Neuronal stem cell (in vitro differentiated cells): ENCODE measurements around the gene VWC2L.

ENCODE experiments used
- DNase-seq: peaks from one replicate; pipeline ENCODE4 v3.0.0-alpha.2; 2013; ENCODE audit warnings: low spot score
- H2AFZ ChIP-seq: one replicate; pipeline ENCODE4 v1.6.1; 2013; ENCODE audit warnings: mild to moderate bottlenecking, low read length, inconsistent platforms
- H2AK5ac ChIP-seq: 2 replicates; pipeline ENCODE4 v1.6.1; 2013; ENCODE audit warnings: low read depth, mild to moderate bottlenecking, inconsistent platforms, low read length, moderate library complexity, mixed read lengths
- H2BK120ac ChIP-seq: 2 replicates; pipeline ENCODE4 v1.6.1; 2013; ENCODE audit warnings: low read depth, mild to moderate bottlenecking, inconsistent platforms, low read length, moderate library complexity, mixed read lengths
- H2BK12ac ChIP-seq: one replicate; pipeline ENCODE4 v1.6.1; 2013; ENCODE audit warnings: low read length, inconsistent platforms
- H2BK15ac ChIP-seq: 2 replicates; pipeline ENCODE4 v1.6.1; 2013; ENCODE audit warnings: mild to moderate bottlenecking, low read length, inconsistent platforms, mixed read lengths
- H2BK5ac ChIP-seq: one replicate; pipeline ENCODE4 v1.6.1; 2013; ENCODE audit warnings: inconsistent platforms, mild to moderate bottlenecking, low read length, moderate library complexity
- H3K14ac ChIP-seq: one replicate; pipeline ENCODE4 v1.6.1; 2013; ENCODE audit warnings: low read length, inconsistent platforms
- H3K18ac ChIP-seq: 2 replicates; pipeline ENCODE4 v1.6.1; 2013; ENCODE audit warnings: low read length, inconsistent platforms
- H3K23ac ChIP-seq: 2 replicates; pipeline ENCODE4 v1.6.1; 2013; ENCODE audit warnings: low read depth, mild to moderate bottlenecking, mixed read lengths, low read length, inconsistent platforms; ENCODE audit not compliant: poor library complexity
- H3K27ac ChIP-seq: replicated peaks from 3 replicates; pipeline ENCODE4 v1.5.1; 2013; ENCODE audit warnings: low read length, inconsistent platforms
- H3K27me3 ChIP-seq, 3 experiments: 2 replicates each; pipeline ENCODE4 v1.6.1; 2013; ENCODE audit warnings: low read length in 3 of 3, mild to moderate bottlenecking in 2 of 3, inconsistent platforms in 1 of 3, low read depth in 1 of 3, mixed read lengths in 1 of 3, moderate library complexity in 1 of 3; ENCODE audit not compliant: control insufficient read depth in 3 of 3, insufficient read depth in 3 of 3
- H3K36me3 ChIP-seq, 2 donors: replicated peaks in 1 of 2; 2 replicates each; pipeline ENCODE4 v1.6.1; 2013; ENCODE audit warnings: low read length in 2 of 2; ENCODE audit not compliant: control insufficient read depth in 2 of 2, insufficient read depth in 2 of 2
- H3K4ac ChIP-seq: 2 replicates; pipeline ENCODE4 v1.6.1; 2013; ENCODE audit warnings: inconsistent platforms, mild to moderate bottlenecking, low read length, moderate library complexity
- H3K4me1 ChIP-seq, 2 donors: 1 replicate in 1 of 2; 2 replicates in 1 of 2; pipeline ENCODE4 v1.6.1; 2013; ENCODE audit warnings: low read length in 2 of 2, low read depth in 1 of 2; ENCODE audit not compliant: control insufficient read depth in 2 of 2, insufficient read depth in 1 of 2
- H3K4me2 ChIP-seq: one replicate; pipeline ENCODE4 v1.6.1; 2013; ENCODE audit warnings: mild to moderate bottlenecking, low read length, inconsistent platforms; ENCODE audit not compliant: insufficient read depth, poor library complexity, severe bottlenecking
- H3K4me3 ChIP-seq, 2 donors: 2 replicates each; pipeline ENCODE4 v1.5.1; 2013; ENCODE audit warnings: low read length in 2 of 2, mild to moderate bottlenecking in 2 of 2, inconsistent platforms in 1 of 2, moderate library complexity in 1 of 2
- H3K79me1 ChIP-seq: one replicate; pipeline ENCODE4 v1.6.1; 2013; ENCODE audit warnings: low read depth, mild to moderate bottlenecking, inconsistent platforms, low read length, moderate library complexity
- H3K9ac ChIP-seq: one replicate; pipeline ENCODE4 v1.6.1; 2013; ENCODE audit warnings: mild to moderate bottlenecking, low read depth, low read length, inconsistent platforms; ENCODE audit not compliant: poor library complexity
- H3K9me3 ChIP-seq, 2 donors: replicated peaks in 1 of 2; 2 replicates each; pipeline versions ENCODE3 to v1.6.1; 2013; ENCODE audit warnings: low read length in 2 of 2, mild to moderate bottlenecking in 2 of 2, inconsistent platforms in 1 of 2, low read depth in 1 of 2, mixed read lengths in 1 of 2, moderate library complexity in 1 of 2; ENCODE audit not compliant: control insufficient read depth in 2 of 2, insufficient read depth in 1 of 2
- H4K8ac ChIP-seq: one replicate; pipeline ENCODE4 v1.6.1; 2013; ENCODE audit warnings: low read depth, mild to moderate bottlenecking, inconsistent platforms, low read length, moderate library complexity
- H4K91ac ChIP-seq: one replicate; pipeline ENCODE4 v1.6.1; 2013; ENCODE audit warnings: low read length, low read depth, mild to moderate bottlenecking, inconsistent platforms; ENCODE audit not compliant: poor library complexity
- WGBS, 2 donors: extraction: QIAGEN DNeasy Blood & Tissue Kit; methylation state at CpG; one replicate each; pipeline ENCODE4 v1.1.7; 2013; ENCODE audit warnings: missing lambda C conversion rate in 2 of 2, mixed read lengths in 1 of 2; ENCODE audit not compliant: insufficient read length in 2 of 2, insufficient replicate concordance in 1 of 2; ENCODE audit errors: extremely low coverage in 2 of 2; 5-methylcytosine and 5-hydroxymethylcytosine counted together

VWC2L gene

DNA sequence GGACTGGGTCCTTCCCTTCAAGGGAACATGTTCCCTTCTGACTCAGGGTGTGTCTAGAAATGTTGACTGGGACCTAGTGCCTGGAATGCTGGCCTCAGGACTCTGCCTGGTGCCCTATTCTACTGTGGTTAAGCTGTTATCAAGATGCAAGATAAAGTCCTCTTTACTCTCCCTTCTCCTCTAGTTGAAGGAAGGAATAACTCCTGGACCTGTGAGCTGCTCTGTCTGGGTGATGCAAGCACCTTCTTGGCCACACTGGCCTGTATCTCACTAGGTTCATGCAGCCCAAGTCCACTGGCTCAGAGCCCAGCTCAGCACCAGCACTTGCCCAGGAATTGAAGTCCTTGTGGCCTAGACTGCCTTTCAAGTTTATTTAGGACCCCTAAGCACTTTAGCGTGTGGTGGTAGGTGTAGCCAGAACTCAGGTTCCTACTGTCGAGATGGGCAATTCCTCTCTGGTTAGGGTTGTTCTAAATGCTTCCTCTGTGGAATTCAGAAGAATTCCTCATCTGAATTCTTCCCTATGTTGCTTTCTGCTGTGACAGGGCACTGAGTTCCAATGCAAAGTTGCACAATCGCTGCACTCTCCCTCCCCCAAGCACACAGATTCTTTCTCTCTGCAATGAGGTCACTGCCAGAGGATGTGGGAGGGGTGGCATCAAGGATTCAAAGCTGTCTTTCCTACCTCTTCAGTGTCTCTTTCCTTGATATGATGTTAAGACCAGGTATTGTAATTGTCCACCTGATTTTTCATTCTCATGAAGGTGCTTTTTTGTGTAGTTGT is 54.7 kb downstream of the VWC2L start:
- DNase-seq: no peak
- Histone ChIP-seq H3K27me3 (no peaks in the 10 kb centered on the region), H2BK120ac (no peak overlapping the region), H3K23ac (no peak overlapping the region), H3K36me3 (no peaks in the 10 kb centered on the region), H3K14ac (no peak overlapping the region), H3K18ac (no peak overlapping the region), H4K8ac (no peak overlapping the region), H3K4me2 (no peak overlapping the region), H3K4me3 (no peak overlapping the region), H3K27ac (no peak overlapping the region), H3K79me1 (no peaks in the 10 kb centered on the region), H4K91ac (no peak overlapping the region), H2BK15ac (no peak overlapping the region), H2BK12ac (no peak overlapping the region), H3K4ac (no peak overlapping the region), H2AK5ac (no peak overlapping the region), H2AFZ (peak overlapping the region; percentile 42), H3K9me3 (peaks cover 0 to 9% of the 10 kb centered on the region in 2 donors), H2BK5ac (no peak overlapping the region), H3K4me1 (peaks cover 0 to 2% of the 10 kb centered on the region in 2 donors), H3K9ac (no peak overlapping the region)
- WGBS, 2 donors: no CpG with 5 or more reads among the region's 3 CpGs

DNA sequence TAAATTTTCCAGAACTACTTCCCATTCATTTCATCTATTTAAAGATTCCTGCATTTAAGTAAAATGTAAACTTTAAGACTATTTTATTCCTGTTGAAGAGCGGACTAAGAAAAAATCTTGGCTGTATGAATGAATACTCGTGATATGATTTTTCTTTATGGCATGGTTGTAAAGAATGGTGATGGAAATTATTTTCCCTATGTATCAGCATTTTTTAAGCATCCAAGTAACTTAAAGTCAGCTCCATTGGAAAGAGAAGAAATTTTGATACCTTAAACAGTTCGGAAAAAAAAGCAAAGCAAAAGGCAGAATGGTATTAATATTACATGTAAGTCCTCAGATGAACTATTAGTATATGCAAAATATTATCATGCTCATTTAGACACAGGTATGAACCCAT is 58.9 kb downstream of the VWC2L start:
- Histone ChIP-seq H4K8ac (no peak overlapping the region), H3K14ac (no peak overlapping the region), H3K27ac (no peak overlapping the region), H3K4me2 (no peak overlapping the region), H3K9ac (no peak overlapping the region), H2BK15ac (no peak overlapping the region), H3K27me3 (no peaks in the 10 kb centered on the region), H2BK12ac (no peak overlapping the region), H3K36me3 (no peaks in the 10 kb centered on the region), H4K91ac (no peak overlapping the region), H3K9me3 (peaks cover 0 to 3% of the 10 kb centered on the region in 2 donors), H2AK5ac (no peak overlapping the region), H2BK5ac (no peak overlapping the region), H3K4me1 (peaks cover 0 to 2% of the 10 kb centered on the region in 2 donors), H3K4me3 (no peak overlapping the region), H3K18ac (no peak overlapping the region), H2BK120ac (no peak overlapping the region), H3K79me1 (no peaks in the 10 kb centered on the region), H2AFZ (no peak overlapping the region), H3K4ac (no peak overlapping the region), H3K23ac (no peak overlapping the region)
- DNase-seq: no peak
- WGBS, 2 donors: no CpG with 5 or more reads among the region's 3 CpGs

DNA sequence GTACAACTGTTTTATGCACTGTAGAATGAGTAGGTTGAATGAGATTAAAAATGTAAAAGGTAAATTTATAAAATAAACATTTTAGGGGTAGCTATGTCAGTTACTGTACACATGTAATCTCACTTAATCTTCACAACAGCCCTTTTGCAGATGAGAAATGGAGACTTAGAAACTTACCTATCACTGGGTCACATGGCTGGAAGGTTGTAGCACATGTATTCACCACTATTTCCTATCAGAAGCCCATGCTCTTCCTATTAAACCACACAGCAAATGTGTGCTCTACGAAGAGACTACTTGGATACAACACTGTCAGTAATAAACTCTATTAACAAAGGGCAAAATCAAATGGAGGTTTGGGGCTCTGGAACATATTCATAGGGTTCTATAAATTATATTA is 60.5 kb downstream of the VWC2L start:
- Histone ChIP-seq H3K4ac (no peak overlapping the region), H3K14ac (no peak overlapping the region), H3K23ac (no peak overlapping the region), H3K27me3 (no peaks in the 10 kb centered on the region), H2BK15ac (no peak overlapping the region), H3K18ac (no peak overlapping the region), H3K4me2 (no peak overlapping the region), H3K36me3 (no peaks in the 10 kb centered on the region), H4K8ac (no peak overlapping the region), H3K27ac (no peak overlapping the region), H3K9me3 (no peaks in the 10 kb centered on the region), H3K9ac (no peak overlapping the region), H2BK5ac (no peak overlapping the region), H2BK12ac (no peak overlapping the region), H2AK5ac (no peak overlapping the region), H3K4me1 (peaks cover 0 to 3% of the 10 kb centered on the region in 2 donors), H2AFZ (no peak overlapping the region), H3K4me3 (no peak overlapping the region), H3K79me1 (no peaks in the 10 kb centered on the region), H4K91ac (no peak overlapping the region), H2BK120ac (no peak overlapping the region)
- WGBS, 2 donors: no CpG with 5 or more reads among the region's 1 CpG
- DNase-seq: no peak

DNA sequence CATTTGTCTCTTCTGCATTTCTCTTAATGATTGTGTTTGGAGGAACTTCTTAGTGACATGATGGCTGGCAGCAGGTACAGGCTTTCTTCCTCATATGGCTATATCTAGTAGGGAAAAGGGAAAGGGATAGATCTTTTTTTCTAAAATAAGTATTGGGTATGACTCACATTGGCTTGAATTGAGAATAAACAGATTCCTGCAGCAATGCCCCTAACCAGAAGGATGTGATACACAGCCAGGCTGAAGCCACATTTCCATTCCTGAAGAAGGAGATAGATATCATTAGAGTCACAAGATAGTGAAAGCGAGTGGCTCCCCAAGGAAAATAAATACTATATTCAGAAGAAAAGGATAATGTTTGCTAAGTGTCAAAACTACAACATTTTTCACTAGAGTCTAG is 61.1 kb downstream of the VWC2L start:
- no peak overlapping the region for H4K8ac ChIP-seq
- no peak overlapping the region for H2AK5ac ChIP-seq
- no peak overlapping the region for H2BK12ac ChIP-seq
- H3K36me3 ChIP-seq: no peaks in the 10 kb centered on the region
- H4K91ac ChIP-seq: no peak overlapping the region
- H2BK5ac ChIP-seq: no peak overlapping the region
- WGBS, 2 donors: no CpG with 5 or more reads among the region's 1 CpG
- H3K27ac ChIP-seq: no peak overlapping the region
- H2BK15ac ChIP-seq: no peak overlapping the region
- no peaks in the 10 kb centered on the region for H3K9me3 ChIP-seq
- no peak overlapping the region for H2AFZ ChIP-seq
- no peak overlapping the region for H3K23ac ChIP-seq
- no peaks in the 10 kb centered on the region for H3K79me1 ChIP-seq
- no peak overlapping the region for H3K18ac ChIP-seq
- peaks cover 0 to 3% of the 10 kb centered on the region in 2 donors for H3K4me1 ChIP-seq
- no peak overlapping the region for H3K9ac ChIP-seq
- H3K4me2 ChIP-seq: no peak overlapping the region
- H3K4ac ChIP-seq: no peak overlapping the region
- H3K14ac ChIP-seq: no peak overlapping the region
- H3K27me3 ChIP-seq: no peaks in the 10 kb centered on the region
- no peak for DNase-seq
- H3K4me3 ChIP-seq: no peak overlapping the region
- no peak overlapping the region for H2BK120ac ChIP-seq
